ENCODE results near the gene CORO2B. TPM values are rescaled to one million over a fixed set of nuclear protein-coding genes. Genes with fewer than 3 reads are reported as not detected.

Gene CORO2B
- total RNA-seq, 1 donor from 2014 or later, result 2.9 TPM

DNA sequence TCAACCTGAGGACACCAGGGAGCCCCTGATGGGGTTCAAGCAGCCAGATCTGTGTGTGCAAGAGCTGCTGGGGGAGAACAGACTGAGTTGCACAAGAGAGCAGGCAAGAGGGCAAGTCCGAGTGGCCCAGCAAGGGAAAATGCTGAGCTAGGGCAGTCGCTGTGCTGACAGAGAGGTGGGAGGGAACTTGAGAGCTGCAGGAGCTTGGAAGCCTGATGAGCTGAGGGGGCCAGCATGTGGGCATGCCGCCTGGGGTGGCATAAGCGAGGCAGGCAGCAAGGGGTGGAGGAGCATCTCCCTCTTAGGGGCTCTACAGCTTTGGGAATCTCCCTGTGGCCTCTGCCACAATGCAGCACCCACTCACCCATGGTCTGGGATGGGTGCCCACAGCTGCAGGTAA lies 4.7 kb upstream of the CORO2B start:
- DNase-seq (ENCODE audit: low read depth), result no peak

GRCh38 chr15:68574629-68575028 lies 4.2 kb upstream of the CORO2B start:
- no peak for DNase-seq (ENCODE audit: low read depth)

- DNase-seq (ENCODE audit: low read depth), result no peak
Observed at GRCh38 chr15:68576235-68576892, 2.4 kb upstream of the CORO2B start.

- no peak for DNase-seq (ENCODE audit: low read depth)
Observed at GRCh38 chr15:68578175-68578979, 416 bp upstream of the CORO2B start.

DNA sequence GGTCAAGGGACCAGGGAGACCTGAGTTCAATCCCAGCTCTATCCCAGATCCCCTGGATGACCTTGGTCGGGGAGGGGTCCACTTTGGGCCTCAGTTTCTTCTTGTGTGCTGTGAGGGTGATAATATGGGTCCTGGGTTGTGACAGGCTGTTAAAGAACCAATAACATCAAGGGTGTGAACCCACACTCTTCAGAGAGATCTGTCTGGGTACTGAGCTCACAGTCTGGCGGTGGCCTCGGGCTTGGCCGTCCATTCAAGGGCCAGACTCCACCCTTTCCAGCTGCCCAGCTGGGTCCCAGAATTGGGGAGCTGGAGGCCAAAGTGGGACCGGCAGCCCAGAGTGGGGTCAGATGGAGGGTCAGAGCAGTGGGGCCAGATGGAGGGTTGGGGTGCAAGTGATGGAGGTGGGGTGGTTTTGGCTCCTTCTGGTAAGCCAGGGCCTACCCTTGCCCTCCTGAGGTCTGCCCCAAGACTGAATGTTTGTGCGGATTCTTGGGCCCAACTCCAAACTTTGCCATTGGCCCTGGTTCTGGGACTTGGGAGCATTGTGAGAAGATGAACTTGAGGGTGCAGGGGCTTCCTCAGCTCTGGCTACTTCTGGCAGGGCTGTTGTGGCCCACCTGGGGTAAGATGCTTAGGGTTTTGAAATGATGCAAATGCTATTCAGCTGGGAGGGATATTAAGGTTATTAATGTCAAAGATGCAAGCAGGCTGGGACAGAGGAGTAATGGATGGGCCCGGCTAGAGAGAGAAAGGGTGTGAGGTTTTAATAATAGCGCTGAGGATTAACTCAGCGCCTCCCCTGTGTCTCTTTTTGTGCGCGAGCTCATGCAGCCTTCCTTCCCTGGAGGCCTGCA lies 1.5 kb downstream of the CORO2B start:
- DNase-seq (ENCODE audit: low read depth), result no peak

GRCh38 chr15:68580883-68581155 lies 2.0 kb downstream of the CORO2B start:
- no peak for DNase-seq (ENCODE audit: low read depth)

- DNase-seq (ENCODE audit: low read depth), result no peak
Observed at GRCh38 chr15:68581725-68582124, 2.9 kb downstream of the CORO2B start.

DNA sequence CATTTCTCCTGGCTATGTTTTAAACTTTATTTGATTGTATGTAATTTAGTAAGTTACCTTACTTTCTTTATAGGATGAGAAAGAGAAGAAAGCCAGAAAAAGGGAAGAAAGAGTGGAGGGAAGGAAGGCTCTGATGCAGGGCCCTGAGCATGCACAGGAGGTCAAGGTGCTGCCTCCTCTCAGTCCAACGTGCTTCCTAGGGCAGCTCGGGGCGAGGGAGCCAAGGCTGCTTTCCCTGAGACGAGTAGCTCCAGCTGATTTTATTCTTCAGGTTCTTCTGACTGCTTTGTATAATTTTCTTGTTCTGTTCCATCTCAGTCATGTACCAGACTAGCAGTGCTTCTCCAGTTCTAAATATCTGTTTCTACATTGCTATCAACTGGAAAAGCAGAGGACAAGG lies 3.4 kb downstream of the CORO2B start:
- no peak for DNase-seq (ENCODE audit: low read depth)

- DNase-seq (ENCODE audit: low read depth), result no peak
Observed at GRCh38 chr15:68582864-68583263, 4.1 kb downstream of the CORO2B start.

DNA sequence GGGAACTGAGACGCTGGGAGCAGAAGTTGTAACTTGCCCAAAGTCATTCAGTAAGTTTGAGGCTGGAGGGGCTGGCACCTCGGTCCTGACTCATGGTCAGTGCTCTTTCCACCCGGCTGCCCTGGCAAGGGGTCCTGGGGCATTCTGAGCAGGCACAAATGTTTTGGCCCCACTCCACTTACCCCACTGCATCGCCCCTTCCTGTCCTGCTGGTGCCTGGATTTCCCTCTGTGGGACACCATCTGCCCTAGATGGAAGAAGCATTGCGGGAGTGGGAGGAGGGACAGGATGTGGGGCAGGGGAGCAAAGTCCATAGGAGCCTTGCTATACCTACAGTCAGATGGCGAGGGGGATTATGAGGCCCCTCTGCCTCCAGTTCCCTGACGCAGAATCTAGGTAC lies 4.5 kb downstream of the CORO2B start:
- DNase-seq (ENCODE audit: low read depth), result no peak

DNA sequence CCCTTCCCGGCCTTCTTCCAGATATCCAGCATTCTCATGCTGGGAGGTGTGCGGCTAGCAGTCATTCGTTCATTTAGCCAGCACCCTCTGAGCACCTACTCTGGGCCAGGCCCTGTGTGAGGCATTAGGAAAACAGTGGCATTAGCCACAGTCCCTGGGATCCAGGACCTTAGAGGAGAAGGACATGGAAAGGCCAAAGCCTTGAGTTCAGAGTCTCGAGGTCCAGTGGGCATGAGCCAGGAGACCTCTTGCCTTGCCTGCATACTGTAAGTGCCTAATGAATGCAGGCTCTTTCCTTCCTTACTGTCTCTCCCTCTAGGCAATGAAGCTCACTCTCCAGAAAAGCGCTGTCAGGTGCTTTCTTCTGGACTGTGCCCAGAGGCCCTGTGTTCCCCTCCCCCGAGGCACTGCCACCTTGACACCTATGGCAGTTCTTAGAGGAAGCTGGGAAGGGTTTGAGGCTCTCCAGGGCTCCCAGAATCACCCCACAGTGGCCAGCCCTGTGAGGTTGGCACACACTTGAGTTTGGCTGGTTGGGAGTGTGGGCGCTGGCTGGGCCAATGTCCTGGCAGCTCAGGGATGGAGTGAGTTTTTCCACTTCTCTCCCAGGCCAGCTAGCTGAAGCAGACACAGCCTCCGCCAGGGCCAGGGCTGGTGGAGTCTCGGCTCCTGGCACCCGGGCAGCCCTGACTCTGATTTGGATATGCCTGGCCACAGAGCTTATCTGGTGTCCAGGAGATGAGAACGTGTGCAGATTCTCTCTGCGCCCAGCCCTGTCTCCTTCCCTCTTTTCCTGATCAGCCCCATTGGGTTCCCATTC lies 5.4 kb downstream of the CORO2B start:
- no peak for DNase-seq (ENCODE audit: low read depth)

- DNase-seq (ENCODE audit: low read depth), result no peak
Observed at GRCh38 chr15:68584756-68585573, 6.2 kb downstream of the CORO2B start.

DNA sequence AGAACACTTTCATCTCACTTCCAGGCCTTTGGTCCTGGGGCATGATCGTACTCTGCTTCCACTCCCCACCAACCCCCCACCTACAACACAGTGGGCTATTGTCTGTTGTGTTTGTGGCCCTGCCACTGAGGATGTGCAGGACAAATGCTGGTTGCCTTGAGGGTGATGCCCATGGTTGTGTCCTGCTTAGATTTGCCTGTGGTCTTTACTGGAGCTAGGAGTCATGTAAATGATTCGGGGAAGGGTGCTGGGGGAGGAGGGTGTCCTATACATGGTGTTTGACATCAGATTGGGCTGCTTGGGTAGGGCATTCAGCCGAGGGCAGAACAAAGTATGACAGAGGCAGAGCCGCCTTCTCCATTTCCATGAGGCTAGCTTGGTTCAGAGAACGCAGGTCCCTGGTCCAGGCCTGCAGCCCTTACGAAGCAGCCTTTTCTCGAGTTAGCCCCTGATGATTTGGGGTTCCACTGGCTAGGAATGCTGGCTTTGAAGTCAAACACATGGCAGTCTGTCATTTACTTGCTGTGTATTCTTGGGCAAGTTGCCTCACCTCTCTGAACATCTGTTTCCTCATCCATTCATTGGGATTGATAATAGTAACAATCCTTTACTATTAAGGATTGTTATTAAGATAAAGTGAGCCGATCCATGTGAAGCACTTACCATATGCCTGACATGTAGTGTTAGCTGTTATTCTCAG lies 6.9 kb downstream of the CORO2B start:
- no peak for DNase-seq (ENCODE audit: low read depth)

DNA sequence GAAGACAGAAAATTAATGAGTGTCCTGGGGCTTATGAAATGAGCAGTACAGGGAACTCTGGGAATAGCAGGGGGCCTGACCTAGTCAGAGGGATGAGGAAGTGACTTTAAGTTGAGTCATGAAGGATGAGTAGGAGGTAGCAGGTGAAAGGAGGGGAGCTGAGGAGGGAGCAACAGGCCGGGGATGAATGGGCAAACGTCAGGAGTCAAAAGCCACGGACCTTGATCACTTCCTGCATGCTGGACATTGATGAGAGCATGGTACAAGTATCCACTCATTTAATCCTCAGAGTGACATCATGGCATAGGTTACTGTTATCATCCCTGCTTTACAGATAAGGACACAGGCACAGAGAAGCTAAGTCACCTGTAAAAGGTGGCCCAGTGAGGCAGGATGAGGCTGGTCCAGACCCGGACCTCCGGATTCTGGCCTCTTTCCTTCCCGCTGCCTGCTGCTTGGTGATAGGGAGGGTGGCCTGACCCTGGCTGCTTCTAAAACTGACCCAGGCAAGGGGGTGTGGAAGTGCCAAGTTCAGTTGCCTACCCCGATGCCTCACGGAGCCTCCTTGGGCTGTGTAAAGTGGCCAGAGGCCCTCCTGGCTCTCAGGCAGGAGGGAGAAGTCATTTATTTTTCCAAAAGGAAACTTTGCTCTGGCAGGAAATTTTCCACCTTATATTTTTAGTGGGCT lies 7.6 kb downstream of the CORO2B start:
- peak; percentile 92 for DNase-seq (ENCODE audit: low read depth)

GRCh38 chr15:68587769-68588385 lies 9.1 kb downstream of the CORO2B start:
- no peak for DNase-seq (ENCODE audit: low read depth)

DNA sequence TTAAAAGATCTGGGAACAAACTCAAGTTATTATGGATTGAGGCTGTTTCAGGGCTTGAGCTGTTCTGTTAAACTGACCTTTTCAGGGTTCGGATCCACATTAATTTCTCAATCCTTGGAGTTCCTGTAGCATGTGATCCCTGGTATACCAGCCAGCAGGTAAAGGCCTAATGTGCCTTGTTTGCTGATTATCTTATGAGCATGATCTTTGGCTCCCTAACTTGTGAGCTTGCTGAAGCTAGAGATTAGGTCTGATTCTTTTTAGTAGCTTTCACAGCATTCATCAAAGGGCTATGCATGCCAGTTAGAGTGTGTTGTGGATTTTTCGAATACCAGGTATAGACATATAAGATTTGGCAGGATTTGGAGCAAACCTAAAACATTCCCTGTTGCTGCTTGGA lies 10.3 kb downstream of the CORO2B start:
- DNase-seq (ENCODE audit: low read depth), result no peak

DNA sequence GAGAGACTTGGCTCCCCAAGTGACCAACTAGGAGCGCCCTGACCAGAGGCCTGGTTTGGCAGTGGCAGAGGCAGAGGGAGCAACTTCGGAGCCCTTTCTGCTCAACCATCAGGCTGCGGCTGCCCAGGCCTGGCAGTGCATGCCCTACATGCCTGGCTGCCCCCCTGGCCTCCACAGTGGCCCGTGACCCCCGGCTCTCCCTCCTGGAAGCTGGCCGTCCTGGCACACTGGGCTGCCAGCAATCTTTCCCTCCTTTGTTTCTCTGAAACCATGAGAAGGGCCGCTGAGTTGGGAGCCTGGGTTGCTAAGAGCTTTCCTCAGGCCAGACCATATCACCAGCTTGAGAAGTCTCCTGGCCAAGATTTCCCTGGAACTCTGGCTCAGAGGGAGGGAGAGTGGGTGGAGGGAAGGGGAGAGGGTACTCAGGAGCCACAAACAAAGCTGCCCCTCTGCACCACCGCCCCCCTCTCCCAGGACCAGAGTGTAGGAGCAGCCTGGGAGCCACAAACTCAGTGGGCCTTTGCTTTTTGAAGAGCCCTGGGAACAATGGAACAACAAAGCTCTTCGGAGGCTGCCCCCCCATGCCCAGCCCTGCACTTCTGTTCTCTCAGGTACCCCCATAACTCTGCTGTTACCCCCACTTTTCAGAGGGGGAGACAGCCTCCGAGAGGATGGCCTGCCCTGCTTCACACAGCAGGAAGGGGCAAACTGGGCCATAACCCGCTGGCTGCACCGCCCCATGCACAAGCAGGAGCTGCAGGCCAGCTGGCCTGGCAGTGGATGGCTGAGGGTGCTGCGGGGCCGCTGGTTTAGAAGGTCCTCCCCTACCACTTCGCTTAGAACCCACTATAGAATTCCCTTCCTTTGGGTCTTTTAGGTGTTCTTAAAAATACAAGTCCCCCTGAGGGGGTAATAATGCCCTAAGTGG lies 11.3 kb downstream of the CORO2B start:
- no peak for DNase-seq (ENCODE audit: low read depth)

GRCh38 chr15:68590721-68591389 lies 12.1 kb downstream of the CORO2B start:
- DNase-seq (ENCODE audit: low read depth), result no peak
